Left lung (tissue), 10 donors: ENCODE results near the gene DUSP18. TPM values are rescaled to one million over a fixed set of nuclear protein-coding genes. Genes with fewer than 3 reads are reported as not detected.

Source experiments
- ATAC-seq: fragments of 200-7000 bp; cut with Tn5 transposase; one replicate; pipeline ENCODE4 v1.9.1; 2020; ENCODE audit warnings: moderate library complexity
- DNase-seq, 4 donors: peaks; one replicate each; pipeline ENCODE4 v3.0.0-alpha.2; 2013 to 2020
- H3K27ac ChIP-seq, 2 donors: fragments of 200-600 bp; sonication (generic) in 1 of 2; one replicate each; pipeline versions ENCODE4 v1.5.0 to v1.8.0; 2020 to 2021
- H3K27me3 ChIP-seq, 2 donors: fragments of 200-600 bp; sonication (generic) in 1 of 2; one replicate each; pipeline versions ENCODE4 v1.5.0 to v1.8.0; 2020 to 2021
- H3K36me3 ChIP-seq, 2 donors: fragments of 200-600 bp; sonication (generic) in 1 of 2; one replicate each; pipeline versions ENCODE4 v1.5.0 to v1.8.0; 2020 to 2021
- H3K4me1 ChIP-seq, 2 donors: fragments of 200-600 bp; one replicate each; pipeline ENCODE4 v1.8.0; 2021
- H3K4me3 ChIP-seq, 2 donors: fragments of 200-600 bp; sonication (generic) in 1 of 2; one replicate each; pipeline versions ENCODE4 v1.5.0 to v1.8.0; 2020 to 2021; ENCODE audit warnings: mild to moderate bottlenecking in 1 of 2
- H3K9me3 ChIP-seq, 2 donors: fragments of 200-600 bp; sonication (generic) in 1 of 2; one replicate each; pipeline versions ENCODE4 v1.5.0 to v1.8.0; 2020 to 2021
- CTCF ChIP-seq, 2 donors: fragments of 200-600 bp; sonication (generic) in 1 of 2; IDR thresholded peaks; one replicate each; pipeline versions ENCODE4 v1.5.0 to v1.8.0; 2021; ENCODE audit warnings: antibody characterized with exemption in 2 of 2
- intact Hi-C, 2 donors: fragments of 100-400 bp; cut with DNase I; formaldehyde crosslinking; loops; one replicate each; pipeline versions ENCODE4 v1.11.2 to v1.14.2; 2022
- polyA plus RNA-seq, 6 donors: library from polyadenylated mRNA; unstranded; fragments of 120-200 nt; gene quantifications; one replicate each; pipeline ENCODE4 v1.2.1, GENCODE V29; 2013; ENCODE audit not compliant: insufficient read length in 6 of 6
- total RNA-seq, 2 donors: library from RNA; stranded (reverse); fragmentation: NEBNext Ultra II Directional; extraction: Animal tissue kit (Norgen Biotek cat#: 25700); gene quantifications; one replicate each; pipeline ENCODE4 v1.2.1, GENCODE V29; 2021
- donor health status: DM: no; HTN: yes; CAD: no.
- donor health status: DM: no; HTN: no; CAD: no.

Gene DUSP18
- total and polyA plus RNA-seq, 8 donors: 10.0 to 23.9 (median 13.1) TPM

- Histone ChIP-seq H3K9me3 (no peaks in the 10 kb centered on the region), H3K27me3 (no peaks in the 10 kb centered on the region), H3K4me1 (peaks cover 0 to 1% of the 10 kb centered on the region in 2 donors), H3K27ac (no peak overlapping the region), H3K36me3 (peaks cover 0 to 8% of the 10 kb centered on the region in 2 donors), H3K4me3 (no peak overlapping the region)
- ATAC-seq (no peak), DNase-seq (no peak)
- TF ChIP-seq CTCF (IDR thresholded peaks at IDR 0.05): no peak
- intact Hi-C loops: no loop called here
Measured at GRCh38 chr22:30655532-30655931, 12.1 kb downstream of the DUSP18 start.

GRCh38 chr22:30654361-30654760 lies 13.3 kb downstream of the DUSP18 start:
- no peaks in the 10 kb centered on the region for H3K9me3 ChIP-seq
- H3K27ac ChIP-seq: no peak overlapping the region
- no peak for TF ChIP-seq CTCF (IDR thresholded peaks at IDR 0.05)
- intact Hi-C loops: no loop called here
- ATAC-seq: no peak
- DNase-seq: no peak
- no peaks in the 10 kb centered on the region for H3K27me3 ChIP-seq
- H3K36me3 ChIP-seq: no peaks in the 10 kb centered on the region
- peaks cover 3 to 8% of the 10 kb centered on the region in 2 donors for H3K4me1 ChIP-seq
- H3K4me3 ChIP-seq: no peak overlapping the region

GRCh38 chr22:30652852-30653251 lies 14.8 kb downstream of the DUSP18 start:
- Histone ChIP-seq H3K27me3 (no peaks in the 10 kb centered on the region), H3K4me3 (no peak overlapping the region), H3K4me1 (peaks cover 3 to 14% of the 10 kb centered on the region in 2 donors), H3K9me3 (no peaks in the 10 kb centered on the region), H3K36me3 (no peaks in the 10 kb centered on the region), H3K27ac (no peak overlapping the region)
- ATAC-seq: no peak
- intact Hi-C loops: no loop called here
- no peak for TF ChIP-seq CTCF (IDR thresholded peaks at IDR 0.05)
- DNase-seq: no peak

GRCh38 chr22:30650508-30651116 lies 17.1 kb downstream of the DUSP18 start:
- intact Hi-C loops: no loop called here
- ATAC-seq: peak; percentile 27
- TF ChIP-seq CTCF (IDR thresholded peaks at IDR 0.05): no peak
- no peaks in the 10 kb centered on the region for H3K27me3 ChIP-seq
- H3K36me3 ChIP-seq: no peaks in the 10 kb centered on the region
- peak in 1 of 4 donors; percentile 41 for DNase-seq
- no peaks in the 10 kb centered on the region for H3K9me3 ChIP-seq
- no peak overlapping the region for H3K4me3 ChIP-seq
- H3K27ac ChIP-seq: no peak overlapping the region
- H3K4me1 ChIP-seq: peaks cover 3 to 14% of the 10 kb centered on the region in 2 donors

- peak in 2 of 4 donors; percentile 72 to 85 for DNase-seq
- no peak for TF ChIP-seq CTCF (IDR thresholded peaks at IDR 0.05)
- Histone ChIP-seq H3K9me3 (no peaks in the 10 kb centered on the region), H3K27ac (peak overlapping the region in 1 of 2 donors; percentile 7), H3K36me3 (no peaks in the 10 kb centered on the region), H3K4me1 (peaks cover 3 to 14% of the 10 kb centered on the region in 2 donors), H3K4me3 (no peak overlapping the region), H3K27me3 (no peaks in the 10 kb centered on the region)
- peak; percentile 92 for ATAC-seq
- intact Hi-C loops: no loop called here
Measured at GRCh38 chr22:30649430-30650007, 18.2 kb downstream of the DUSP18 start.
